Measurements from ENCODE around the gene SPRR3.

DNA sequence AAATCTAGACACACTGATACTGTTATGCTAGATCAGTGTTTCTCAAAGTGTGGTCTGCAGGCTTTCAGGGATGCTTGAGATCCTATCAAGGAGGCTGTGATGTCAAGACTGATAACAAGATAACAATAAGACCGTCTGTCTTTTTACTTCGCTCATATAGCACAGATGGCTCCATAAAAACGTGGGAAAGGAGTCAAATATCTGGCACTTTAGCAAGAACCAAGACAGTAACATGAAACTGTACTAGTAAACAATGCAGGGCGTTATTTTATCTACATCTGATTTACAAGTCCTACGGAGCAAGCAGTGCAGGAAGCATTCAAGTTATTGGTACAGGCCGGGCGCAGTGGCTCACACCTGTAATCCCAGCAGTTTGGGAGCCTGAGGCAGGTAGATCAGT lies 3.6 kb upstream of the SPRR3 start:
- TF ChIP-seq TCF4 (CRISPR knock-in tag; IDR thresholded peaks at IDR 0.05; ENCODE audit: borderline replicate concordance) (no peak), RARB (CRISPR knock-in tag; IDR thresholded peaks at IDR 0.05) (no peak), ZNF565 (CRISPR knock-in tag; conservative IDR thresholded peaks at IDR 0.05; ENCODE audit: low read depth) (no peak), ZFP30 (CRISPR knock-in tag; IDR thresholded peaks at IDR 0.05) (no peak), ZNF8 (CRISPR knock-in tag; IDR thresholded peaks at IDR 0.05) (no peak), PPARA (CRISPR knock-in tag; IDR thresholded peaks at IDR 0.05; ENCODE audit: borderline replicate concordance) (no peak), BACH2 (CRISPR knock-in tag; IDR thresholded peaks at IDR 0.05; ENCODE audit: borderline replicate concordance) (no peak), ISL1 (CRISPR knock-in tag; IDR thresholded peaks at IDR 0.05) (no peak)
- TF ChIP-seq, protein P1, sequence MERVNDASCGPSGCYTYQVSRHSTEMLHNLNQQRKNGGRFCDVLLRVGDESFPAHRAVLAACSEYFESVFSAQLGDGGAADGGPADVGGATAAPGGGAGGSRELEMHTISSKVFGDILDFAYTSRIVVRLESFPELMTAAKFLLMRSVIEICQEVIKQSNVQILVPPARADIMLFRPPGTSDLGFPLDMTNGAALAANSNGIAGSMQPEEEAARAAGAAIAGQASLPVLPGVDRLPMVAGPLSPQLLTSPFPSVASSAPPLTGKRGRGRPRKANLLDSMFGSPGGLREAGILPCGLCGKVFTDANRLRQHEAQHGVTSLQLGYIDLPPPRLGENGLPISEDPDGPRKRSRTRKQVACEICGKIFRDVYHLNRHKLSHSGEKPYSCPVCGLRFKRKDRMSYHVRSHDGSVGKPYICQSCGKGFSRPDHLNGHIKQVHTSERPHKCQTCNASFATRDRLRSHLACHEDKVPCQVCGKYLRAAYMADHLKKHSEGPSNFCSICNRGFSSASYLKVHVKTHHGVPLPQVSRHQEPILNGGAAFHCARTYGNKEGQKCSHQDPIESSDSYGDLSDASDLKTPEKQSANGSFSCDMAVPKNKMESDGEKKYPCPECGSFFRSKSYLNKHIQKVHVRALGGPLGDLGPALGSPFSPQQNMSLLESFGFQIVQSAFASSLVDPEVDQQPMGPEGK (CRISPR knock-in tag; IDR thresholded peaks at IDR 0.05; ENCODE audit: borderline replicate concordance) = no peak
- TF ChIP-seq, protein P2, sequence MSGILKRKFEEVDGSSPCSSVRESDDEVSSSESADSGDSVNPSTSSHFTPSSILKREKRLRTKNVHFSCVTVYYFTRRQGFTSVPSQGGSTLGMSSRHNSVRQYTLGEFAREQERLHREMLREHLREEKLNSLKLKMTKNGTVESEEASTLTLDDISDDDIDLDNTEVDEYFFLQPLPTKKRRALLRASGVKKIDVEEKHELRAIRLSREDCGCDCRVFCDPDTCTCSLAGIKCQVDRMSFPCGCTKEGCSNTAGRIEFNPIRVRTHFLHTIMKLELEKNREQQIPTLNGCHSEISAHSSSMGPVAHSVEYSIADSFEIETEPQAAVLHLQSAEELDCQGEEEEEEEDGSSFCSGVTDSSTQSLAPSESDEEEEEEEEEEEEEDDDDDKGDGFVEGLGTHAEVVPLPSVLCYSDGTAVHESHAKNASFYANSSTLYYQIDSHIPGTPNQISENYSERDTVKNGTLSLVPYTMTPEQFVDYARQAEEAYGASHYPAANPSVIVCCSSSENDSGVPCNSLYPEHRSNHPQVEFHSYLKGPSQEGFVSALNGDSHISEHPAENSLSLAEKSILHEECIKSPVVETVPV (CRISPR knock-in tag; IDR thresholded peaks at IDR 0.05) = no peak

Data from SK-N-SH treated with all-trans-retinoic acid at 6 μM for 48 hours (cell line).